Caco-2 (cell line): ENCODE data around the gene CDKN1C. TPM values are rescaled to one million over a fixed set of nuclear protein-coding genes. Genes with fewer than 3 reads are reported as not detected.
A peak's percentile ranks its signal among the peaks of the same experiment; 100 is the strongest.

ENCODE experiments used
- BruUV-seq: library from RNA; stranded (reverse); fragments of 400-500 nt; replicated peaks from 2 replicates; lab custom pipeline; 2021; lab: Mats Ljungman, UMichigan
- CTCF ChIA-PET: fragments of 300-600 bp; sonication (Branson Sonifier 250); formaldehyde crosslinking; loops from one replicate; lab custom pipeline; 2022; ENCODE audit warnings: antibody characterized with exemption; lab: Charles Lee
- POLR2A ChIA-PET: fragments of 300-600 bp; sonication (Branson Sonifier 250); formaldehyde crosslinking; loops from one replicate; lab custom pipeline; 2022; ENCODE audit warnings: antibody characterized with exemption; lab: Charles Lee
- DNase-seq, 2 experiments: peaks; one replicate each; pipeline versions ENCODE4 v3.0.0 to v3.0.0-alpha.2; 2020 to 2022
- H3K27me3 ChIP-seq: replicated peaks from 2 replicates; pipeline ENCODE4 v1.6.0; 2011; ENCODE audit warnings: low read length; ENCODE audit not compliant: control insufficient read depth, insufficient read depth
- H3K36me3 ChIP-seq: 2 replicates; pipeline ENCODE4 v1.5.1; 2011; ENCODE audit warnings: low read length; ENCODE audit not compliant: control insufficient read depth, insufficient read depth
- H3K4me1 ChIP-seq: fragments of 250-450 bp; sonication (Bioruptor Pico); 2 replicates; pipeline ENCODE4 v1.5.1; 2020; ENCODE audit warnings: mild to moderate bottlenecking
- H3K4me3 ChIP-seq: 2 replicates; pipeline ENCODE4 v1.5.1; 2011; ENCODE audit warnings: low read depth, mild to moderate bottlenecking, control low read depth, low read length
- H3K9me3 ChIP-seq: fragments of 250-450 bp; sonication (Bioruptor Pico); 2 replicates; pipeline ENCODE4 v1.5.1; 2020; ENCODE audit warnings: mild to moderate bottlenecking, moderate library complexity
- H3K27ac Mint-ChIP-seq: one replicate; pipeline ENCODE4 v1.8.0; 2022; ENCODE audit warnings: mixed read lengths; ENCODE audit not compliant: unreplicated experiment
- H3K27me3 Mint-ChIP-seq: one replicate; pipeline ENCODE4 v1.8.0; 2022; ENCODE audit warnings: mixed read lengths; ENCODE audit not compliant: insufficient read depth, unreplicated experiment
- H3K36me3 Mint-ChIP-seq: one replicate; pipeline ENCODE4 v1.8.0; 2022; ENCODE audit warnings: mild to moderate bottlenecking, mixed read lengths; ENCODE audit not compliant: insufficient read depth, unreplicated experiment
- H3K4me1 Mint-ChIP-seq: one replicate; pipeline ENCODE4 v1.8.0; 2022; ENCODE audit warnings: low read depth, mixed read lengths; ENCODE audit not compliant: unreplicated experiment
- H3K4me3 Mint-ChIP-seq: one replicate; pipeline ENCODE4 v1.8.0; 2022; ENCODE audit warnings: mild to moderate bottlenecking, moderate library complexity, mixed read lengths; ENCODE audit not compliant: unreplicated experiment
- H3K9me3 Mint-ChIP-seq: one replicate; pipeline ENCODE4 v1.8.0; 2022; ENCODE audit warnings: mixed read lengths; ENCODE audit not compliant: unreplicated experiment
- CTCF ChIP-seq, 2 experiments: fragments of 200-600 bp in 1 of 2; IDR thresholded peaks; 1 replicate in 1 of 2; 2 replicates in 1 of 2; pipeline versions ENCODE4 v1.5.1 to v1.8.0; 2011 to 2022; ENCODE audit warnings: antibody characterized with exemption in 1 of 2, control low read depth in 1 of 2, inconsistent platforms in 1 of 2, low read depth in 1 of 2, low read length in 1 of 2, mild to moderate bottlenecking in 1 of 2, moderate library complexity in 1 of 2; ENCODE audit not compliant: insufficient read depth in 1 of 2, severe bottlenecking in 1 of 2, unreplicated experiment in 1 of 2
- intact Hi-C: fragments of 100-400 bp; cut with micrococcal nuclease; formaldehyde crosslinking; loops from one replicate; pipeline ENCODE4 v1.10.0; 2022; ENCODE audit not compliant: unreplicated experiment
- total RNA-seq: library from RNA; stranded (reverse); gene quantifications from 2 replicates; pipeline ENCODE4 v1.2.3, GENCODE V29; 2022

CDKN1C gene
- total RNA-seq, 1 experiment from 2014 or later, result 25.5 TPM

- Histone ChIP-seq H3K36me3 (no peaks in the 10 kb centered on the region), H3K27me3 (no peaks in the 10 kb centered on the region), H3K4me3 (no peak overlapping the region), H3K9me3 (no peaks in the 10 kb centered on the region), H3K4me1 (peaks cover 31% of the 10 kb centered on the region)
- CTCF ChIA-PET, result interaction anchor here (0.5 to 6.4 kb wide), 8 partner anchors 9 to 575 kb away, joined by 3 to 131 read pairs (median 5); partner anchors contain the start of gene PHLDA2
- peak; percentile 87 to 94 for TF ChIP-seq CTCF (IDR thresholded peaks at IDR 0.05; ENCODE audit: insufficient read depth in 1 of 2, low read depth in 1 of 2, low read length in 1 of 2, severe bottlenecking in 1 of 2, unreplicated experiment in 1 of 2)
- Mint-ChIP-seq H3K9me3 (no peaks in the 10 kb centered on the region), H3K4me3 (no peak overlapping the region), H3K4me1 (peaks cover 17% of the 10 kb centered on the region), H3K36me3 (peaks cover 9% of the 10 kb centered on the region), H3K27me3 (no peaks in the 10 kb centered on the region), H3K27ac (no peak overlapping the region)
- no TSS peak for BruUV-seq
- peak in 1 of 2 experiments; percentile 78 for DNase-seq
- POLR2A ChIA-PET, result interaction anchor here (1.1 kb wide), 1 partner anchor 193 kb away, joined by 4 read pairs; the partner anchor contains the start of gene KCNQ1OT1
- intact Hi-C loops, result loop anchor here (1.0 to 2.0 kb wide), 2 partner anchors 38 to 359 kb away; no protein-coding TSS in a partner anchor
Observed at GRCh38 chr11:2892215-2892966, 6.8 kb upstream of the CDKN1C start.

GRCh38 chr11:2891326-2892214, 6.0 kb upstream of the CDKN1C start:
- Mint-ChIP-seq H3K27ac (no peak overlapping the region), H3K4me1 (peaks cover 17% of the 10 kb centered on the region), H3K27me3 (no peaks in the 10 kb centered on the region), H3K9me3 (no peaks in the 10 kb centered on the region), H3K36me3 (peaks cover 9% of the 10 kb centered on the region), H3K4me3 (no peak overlapping the region)
- TF ChIP-seq CTCF (IDR thresholded peaks at IDR 0.05; ENCODE audit: insufficient read depth in 1 of 2, low read depth in 1 of 2, low read length in 1 of 2, severe bottlenecking in 1 of 2, unreplicated experiment in 1 of 2), result no peak
- intact Hi-C loops, result loop anchor here (1.0 to 2.0 kb wide), 2 partner anchors 39 to 358 kb away; no protein-coding TSS in a partner anchor
- Histone ChIP-seq H3K36me3 (no peaks in the 10 kb centered on the region), H3K9me3 (no peaks in the 10 kb centered on the region), H3K27me3 (no peaks in the 10 kb centered on the region), H3K4me1 (peaks cover 36% of the 10 kb centered on the region), H3K4me3 (no peak overlapping the region)
- peak in 1 of 2 experiments; percentile 67 for DNase-seq
- CTCF ChIA-PET, result interaction anchor here (0.6 to 6.4 kb wide), 7 partner anchors 8 to 359 kb away, joined by 3 to 131 read pairs (median 5); partner anchors contain the start of genes KCNQ1OT1 and PHLDA2
- BruUV-seq, result no TSS peak
- POLR2A ChIA-PET, result interaction anchor here (0.6 to 1.1 kb wide), 2 partner anchors 150 to 192 kb away, joined by 3 to 4 read pairs; partner anchors contain the start of gene KCNQ1OT1
